Sigmoid colon (tissue), 7 donors: ENCODE results near the gene ARHGAP5. TPM values are rescaled to one million over a fixed set of nuclear protein-coding genes. Genes with fewer than 3 reads are reported as not detected.

Source experiments
- DNase-seq: peaks from one replicate; pipeline ENCODE4 v3.0.0-alpha.2; 2019
- H3K27ac ChIP-seq, 4 donors: fragments of 200-600 bp; sonication (generic); one replicate each; pipeline ENCODE4 v1.5.1; 2016 to 2019; ENCODE audit warnings: mild to moderate bottlenecking in 1 of 4
- H3K27me3 ChIP-seq, 3 donors: fragments of 200-600 bp; sonication (generic); one replicate each; pipeline ENCODE4 v1.5.1; 2019; ENCODE audit warnings: mild to moderate bottlenecking in 1 of 3
- H3K36me3 ChIP-seq, 4 donors: fragments of 200-600 bp; sonication (generic); one replicate each; pipeline ENCODE4 v1.5.1; 2016 to 2019
- H3K4me1 ChIP-seq, 4 donors: fragments of 200-600 bp; sonication (generic); one replicate each; pipeline ENCODE4 v1.5.1; 2017 to 2019
- H3K4me3 ChIP-seq, 4 donors: fragments of 200-600 bp; sonication (generic); one replicate each; pipeline ENCODE4 v1.5.1; 2017 to 2019; ENCODE audit warnings: mild to moderate bottlenecking in 2 of 4, moderate library complexity in 1 of 4
- H3K9me3 ChIP-seq, 4 donors: fragments of 200-600 bp in 3 of 4; sonication (generic) in 3 of 4; one replicate each; pipeline versions ENCODE4 v1.5.1 to v1.6.1; 2013 to 2019
- CTCF ChIP-seq, 4 experiments: fragments of 450-650 bp in 3 of 4; fragments of 200-600 bp in 1 of 4; IDR thresholded peaks; one replicate each; pipeline ENCODE4 v1.5.1; 2016 to 2019; ENCODE audit warnings: antibody characterized with exemption in 4 of 4, mild to moderate bottlenecking in 3 of 4, moderate library complexity in 2 of 4
- EP300 ChIP-seq, 4 donors: sonication (generic); formaldehyde crosslinking; IDR thresholded peaks; one replicate each; pipeline ENCODE4 v1.6.1; 2017; ENCODE audit warnings: antibody characterized with exemption in 4 of 4
- POLR2A ChIP-seq, 2 donors: fragments of 450-650 bp; IDR thresholded peaks; one replicate each; pipeline ENCODE4 v1.6.1; 2016; ENCODE audit warnings: antibody characterized with exemption in 2 of 2, mild to moderate bottlenecking in 2 of 2, moderate library complexity in 2 of 2
- POLR2AphosphoS5 ChIP-seq, 4 donors: sonication (generic); formaldehyde crosslinking; IDR thresholded peaks; one replicate each; pipeline ENCODE4 v1.6.1; 2017; ENCODE audit warnings: antibody characterized with exemption in 4 of 4
- WGBS, 2 donors: extraction: QIAGEN DNeasy Blood & Tissue Kit; methylation state at CpG; one replicate each; pipeline ENCODE4 v1.1.7; 2013; 5-methylcytosine and 5-hydroxymethylcytosine counted together
- intact Hi-C: fragments of 100-400 bp; cut with DNase I; formaldehyde crosslinking; loops from one replicate; pipeline ENCODE4 v1.15.1; 2023
- polyA plus RNA-seq, 3 donors: library from polyadenylated mRNA; stranded (reverse); fragments of 200-250 nt; gene quantifications; one replicate each; pipeline ENCODE4 v1.2.3, GENCODE V29; 2013
- total RNA-seq, 4 donors: library from RNA; depleted of rRNA; stranded (reverse); fragments of >200 nt; gene quantifications; one replicate each; pipeline ENCODE4 v1.1.0, GENCODE V29; 2016
- donor health status: healthy with polysubstance abuse.
- donor health status: Bipolar disorder and iron deficiency.
- donor health status: healthy.

The ARHGAP5 gene
- total and polyA plus RNA-seq, 7 donors, result 14.9 to 173 (median 155) TPM

GRCh38 chr14:32104803-32105202 is 27.7 kb downstream of the ARHGAP5 start:
- Histone ChIP-seq H3K4me3 (no peak overlapping the region), H3K27ac (no peak overlapping the region), H3K36me3 (peaks cover 0 to 5% (median 0%) of the 10 kb centered on the region in 4 donors), H3K9me3 (no peaks in the 10 kb centered on the region), H3K4me1 (peaks cover 0 to 60% (median 42%) of the 10 kb centered on the region in 4 donors), H3K27me3 (no peaks in the 10 kb centered on the region)
- intact Hi-C loops, result no loop called here
- TF ChIP-seq EP300 (IDR thresholded peaks at IDR 0.05) (no peak), POLR2A (IDR thresholded peaks at IDR 0.05) (no peak), POLR2AphosphoS5 (IDR thresholded peaks at IDR 0.05) (no peak), CTCF (IDR thresholded peaks at IDR 0.05) (no peak)
- DNase-seq, result no peak

DNA sequence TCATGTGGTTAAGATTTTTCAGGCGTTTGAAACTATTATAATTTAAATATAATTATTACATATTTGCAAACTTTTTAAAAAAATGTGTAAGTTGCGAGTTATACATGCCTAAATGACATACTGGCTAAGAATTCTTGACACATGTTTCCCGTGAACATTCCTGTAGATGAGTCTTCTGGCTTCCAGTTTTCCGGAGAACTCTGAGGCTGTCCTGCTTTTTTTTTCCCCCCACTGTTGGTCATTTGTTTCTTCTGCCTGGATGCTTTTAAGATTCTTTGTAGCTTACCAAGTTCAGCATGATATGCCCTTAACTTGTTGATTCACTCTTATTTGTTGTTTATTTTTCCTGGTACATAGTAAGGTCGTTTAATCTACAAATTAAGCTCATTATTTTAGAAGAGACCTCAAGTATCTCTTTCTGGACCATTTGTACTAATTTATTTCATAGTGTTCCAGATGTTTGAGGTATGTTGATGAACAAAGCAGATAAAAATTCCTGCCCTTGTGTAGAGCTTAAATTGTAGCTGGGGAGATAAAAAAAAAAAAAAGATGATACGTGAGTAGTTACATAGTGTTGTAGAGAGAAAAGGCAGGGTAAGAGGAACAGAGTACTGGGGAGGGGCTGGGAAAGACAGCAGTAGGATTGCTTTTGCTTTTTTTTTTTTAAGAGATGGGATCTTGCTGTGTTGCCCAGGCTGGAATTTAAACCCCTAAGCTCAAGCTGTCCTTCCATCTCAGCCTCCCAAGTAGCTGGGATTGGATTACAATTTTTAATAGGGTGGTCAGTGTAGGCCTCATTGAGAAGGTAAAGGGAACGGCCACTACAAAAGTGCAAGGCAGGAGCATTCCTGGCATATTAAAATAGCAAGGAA is 32.8 kb downstream of the ARHGAP5 start:
- H3K4me3 ChIP-seq, result no peak overlapping the region
- no peaks in the 10 kb centered on the region for H3K36me3 ChIP-seq
- H3K27me3 ChIP-seq, result no peaks in the 10 kb centered on the region
- peak overlapping the region in 3 of 4 donors; percentile 1 to 30 (median 6) for H3K27ac ChIP-seq
- no peaks in the 10 kb centered on the region for H3K9me3 ChIP-seq
- no peak for DNase-seq
- WGBS, 2 donors, result 90 to 91% methylated on average over 7 of the region's 7 CpGs
- intact Hi-C loops, result no loop called here
- H3K4me1 ChIP-seq, result peaks cover 0 to 55% (median 37%) of the 10 kb centered on the region in 4 donors
- TF ChIP-seq POLR2A (IDR thresholded peaks at IDR 0.05), result no peak
- TF ChIP-seq CTCF (IDR thresholded peaks at IDR 0.05), result no peak
- no peak for TF ChIP-seq EP300 (IDR thresholded peaks at IDR 0.05)
- TF ChIP-seq POLR2AphosphoS5 (IDR thresholded peaks at IDR 0.05), result no peak

DNA sequence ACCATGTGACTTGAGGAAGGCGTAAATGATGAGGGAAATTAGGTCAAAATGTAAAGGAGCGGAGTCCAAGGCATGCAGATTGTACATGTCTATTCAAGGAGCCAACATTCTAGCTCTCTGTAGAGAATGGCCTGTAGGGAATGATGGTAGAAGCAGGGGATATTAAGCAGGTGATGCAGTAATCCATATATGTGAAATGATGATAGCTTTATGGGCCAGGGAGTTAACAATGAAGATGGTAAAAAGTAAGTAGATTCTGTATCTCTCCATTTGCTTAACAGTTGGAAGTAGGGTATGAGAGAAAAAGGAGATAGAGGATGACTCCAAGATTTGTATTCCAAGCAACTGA is 33.4 kb downstream of the ARHGAP5 start:
- no peaks in the 10 kb centered on the region for H3K36me3 ChIP-seq
- TF ChIP-seq EP300 (IDR thresholded peaks at IDR 0.05) (no peak), POLR2A (IDR thresholded peaks at IDR 0.05) (no peak), POLR2AphosphoS5 (IDR thresholded peaks at IDR 0.05) (no peak), CTCF (IDR thresholded peaks at IDR 0.05) (no peak)
- peaks cover 0 to 50% (median 33%) of the 10 kb centered on the region in 4 donors for H3K4me1 ChIP-seq
- no peak overlapping the region for H3K4me3 ChIP-seq
- H3K9me3 ChIP-seq, result no peaks in the 10 kb centered on the region
- intact Hi-C loops, result no loop called here
- H3K27ac ChIP-seq, result peak overlapping the region in 2 of 4 donors; percentile 1 to 30
- 94 to 97% methylated on average over 2 of the region's 2 CpGs for WGBS, 2 donors
- H3K27me3 ChIP-seq, result no peaks in the 10 kb centered on the region
- no peak for DNase-seq

DNA sequence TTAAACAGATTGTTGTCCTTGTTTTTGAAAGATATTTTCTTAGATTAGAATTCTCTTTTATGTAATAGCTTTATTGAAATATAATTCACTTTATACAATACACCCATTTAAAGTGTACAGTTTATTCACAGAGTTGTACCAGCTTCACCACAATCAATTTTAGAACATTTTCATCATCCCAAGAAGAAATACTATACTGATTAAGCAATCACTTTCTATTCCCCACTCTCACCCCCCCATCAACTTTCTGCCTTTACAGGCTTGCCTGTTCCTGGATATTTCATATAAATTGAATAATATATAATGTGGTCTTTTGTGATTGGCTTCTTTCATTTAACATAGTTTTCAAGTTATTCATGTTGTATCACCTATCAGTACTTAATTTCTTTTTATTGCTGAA is 44.4 kb downstream of the ARHGAP5 start:
- TF ChIP-seq CTCF (IDR thresholded peaks at IDR 0.05) (no peak), EP300 (IDR thresholded peaks at IDR 0.05) (no peak), POLR2A (IDR thresholded peaks at IDR 0.05) (no peak), POLR2AphosphoS5 (IDR thresholded peaks at IDR 0.05) (no peak)
- H3K9me3 ChIP-seq, result no peaks in the 10 kb centered on the region
- intact Hi-C loops, result no loop called here
- no peak overlapping the region for H3K27ac ChIP-seq
- no peaks in the 10 kb centered on the region for H3K36me3 ChIP-seq
- no peaks in the 10 kb centered on the region for H3K27me3 ChIP-seq
- DNase-seq, result no peak
- H3K4me3 ChIP-seq, result no peak overlapping the region
- H3K4me1 ChIP-seq, result peaks cover 0 to 25% (median 6%) of the 10 kb centered on the region in 4 donors
